HG02973 (cell line): ENCODE results near the gene SLC39A11.
A peak's percentile ranks its signal among the peaks of the same experiment; 100 is the strongest.
"Not testable (repeated sequence)": the region's sequence is repeated elsewhere in the genome, so short reads cannot be mapped to it uniquely, and the experiment has no call there.

Experiments
- ATAC-seq: cut with Tn5 transposase; IDR thresholded peaks from one replicate; pipeline ENCODE4 v1.9.1; 2021; ENCODE audit warnings: moderate library complexity; ENCODE audit not compliant: unreplicated experiment

The SLC39A11 gene

GRCh38 chr17:72642720-72643119, 449.8 kb downstream of the SLC39A11 start:
- ATAC-seq = no peak

- ATAC-seq = no peak
These were observed 451.9 kb downstream of the SLC39A11 start for GRCh38 chr17:72640415-72641165.

- no peak for ATAC-seq
These were observed 452.8 kb downstream of the SLC39A11 start for GRCh38 chr17:72639711-72640110.

GRCh38 chr17:72638932-72639331, 453.6 kb downstream of the SLC39A11 start:
- not testable (repeated sequence) for ATAC-seq

- no peak for ATAC-seq
These were observed 457.4 kb downstream of the SLC39A11 start for GRCh38 chr17:72635034-72635635.

- no peak for ATAC-seq
These were observed 457.9 kb downstream of the SLC39A11 start for GRCh38 chr17:72634621-72635020.

GRCh38 chr17:72631949-72632684, 460.4 kb downstream of the SLC39A11 start:
- no peak for ATAC-seq

- ATAC-seq = no peak
These were observed 460.9 kb downstream of the SLC39A11 start for GRCh38 chr17:72631568-72631948.

GRCh38 chr17:72624652-72625051, 467.8 kb downstream of the SLC39A11 start:
- no peak for ATAC-seq

- no peak for ATAC-seq
These were observed 468.3 kb downstream of the SLC39A11 start for GRCh38 chr17:72624226-72624625.

GRCh38 chr17:72622661-72623433, 469.6 kb downstream of the SLC39A11 start:
- no peak for ATAC-seq

- no peak for ATAC-seq
These were observed 472.4 kb downstream of the SLC39A11 start for GRCh38 chr17:72619976-72620650.

- ATAC-seq = peak; percentile 67
These were observed 474.4 kb downstream of the SLC39A11 start for GRCh38 chr17:72618001-72618509.

- no peak for ATAC-seq
These were observed 474.9 kb downstream of the SLC39A11 start for GRCh38 chr17:72617557-72617956.

GRCh38 chr17:72616447-72616846, 476.0 kb downstream of the SLC39A11 start:
- no peak for ATAC-seq

GRCh38 chr17:72615627-72615991, 476.9 kb downstream of the SLC39A11 start:
- no peak for ATAC-seq

- no peak for ATAC-seq
These were observed 477.4 kb downstream of the SLC39A11 start for GRCh38 chr17:72614871-72615626.

GRCh38 chr17:72614476-72614870, 478.0 kb downstream of the SLC39A11 start:
- no peak for ATAC-seq

- no peak for ATAC-seq
These were observed 478.6 kb downstream of the SLC39A11 start for GRCh38 chr17:72613806-72614292.

- ATAC-seq = no peak
These were observed 479.1 kb downstream of the SLC39A11 start for GRCh38 chr17:72613396-72613795.
